HL-60 (cell line): ENCODE results near the gene ACTN1.

Experiments used
- DNase-seq, 2 experiments: peaks; one replicate each; pipeline ENCODE4 v3.0.0-alpha.2; 2010 to 2020; ENCODE audit warnings: low read depth in 1 of 2, low spot score in 1 of 2
- H3K27ac ChIP-seq: fragments of 250-450 bp; sonication (Bioruptor Pico); replicated peaks from 2 replicates; pipeline ENCODE4 v1.5.1; 2020; ENCODE audit warnings: mild to moderate bottlenecking, moderate library complexity
- H3K27me3 ChIP-seq: fragments of 250-450 bp; sonication (Bioruptor Pico); 2 replicates; pipeline ENCODE4 v1.5.1; 2021; ENCODE audit warnings: mild to moderate bottlenecking, moderate library complexity; ENCODE audit not compliant: insufficient read depth, poor library complexity, severe bottlenecking
- H3K4me3 ChIP-seq: replicated peaks from 2 replicates; pipeline ENCODE4 v1.5.1; 2011; ENCODE audit warnings: mild to moderate bottlenecking, control low read depth, low read length; ENCODE audit not compliant: insufficient read depth
- CTCF ChIP-seq: IDR thresholded peaks from one replicate; pipeline ENCODE4 v1.5.1; 2011; ENCODE audit warnings: low read length, control low read depth, inconsistent platforms; ENCODE audit not compliant: insufficient read depth
- GABPA ChIP-seq: IDR thresholded peaks from 2 replicates; pipeline ENCODE4 v1.6.1; 2012; ENCODE audit warnings: low read depth
- POLR2AphosphoS5 ChIP-seq: IDR thresholded peaks from 2 replicates; pipeline ENCODE4 v1.6.1; 2012; ENCODE audit warnings: low read depth
- REST ChIP-seq: IDR thresholded peaks from 2 replicates; pipeline ENCODE4 v1.6.1; 2012; ENCODE audit warnings: low read depth; ENCODE audit not compliant: insufficient replicate concordance
- SPI1 ChIP-seq: IDR thresholded peaks from 2 replicates; pipeline ENCODE4 v1.6.1; 2012; ENCODE audit warnings: low read depth, mild to moderate bottlenecking, borderline replicate concordance

ACTN1 gene

GRCh38 chr14:68911594-68912227 lies 67.4 kb downstream of the ACTN1 start:
- no peaks in the 10 kb centered on the region for H3K27me3 ChIP-seq
- no peak overlapping the region for H3K27ac ChIP-seq
- DNase-seq, result peak; percentile 26 to 55
- H3K4me3 ChIP-seq, result no peak overlapping the region
- TF ChIP-seq REST (no peak), CTCF (peak; percentile 54)

GRCh38 chr14:68910540-68910939 lies 68.6 kb downstream of the ACTN1 start:
- no peak for TF ChIP-seq POLR2AphosphoS5
- TF ChIP-seq REST, result no peak
- TF ChIP-seq GABPA, result no peak
- TF ChIP-seq CTCF, result no peak
- no peak for TF ChIP-seq SPI1
- Histone ChIP-seq H3K4me3 (no peak overlapping the region), H3K27ac (no peak overlapping the region), H3K27me3 (no peaks in the 10 kb centered on the region)
- no peak for DNase-seq

- no peak for DNase-seq
- Histone ChIP-seq H3K27ac (no peak overlapping the region), H3K27me3 (no peaks in the 10 kb centered on the region), H3K4me3 (no peak overlapping the region)
- no peak for TF ChIP-seq REST
- TF ChIP-seq POLR2AphosphoS5, result no peak
- TF ChIP-seq GABPA, result no peak
- TF ChIP-seq SPI1, result no peak
- TF ChIP-seq CTCF, result no peak
Observed at GRCh38 chr14:68908803-68909202, 70.3 kb downstream of the ACTN1 start.
